Measurements from ENCODE around the gene SMARCC2. TPM values are rescaled to one million over a fixed set of nuclear protein-coding genes. Genes with fewer than 3 reads are reported as not detected.
"Not testable (repeated sequence)": the region's sequence is repeated elsewhere in the genome, so short reads cannot be mapped to it uniquely, and the experiment has no call there.

SMARCC2 gene
- total RNA-seq, 1 donor from 2014 or later: 43.9 TPM

- DNase-seq (ENCODE audit: low read depth): no peak
- TF ChIP-seq, protein P1, sequence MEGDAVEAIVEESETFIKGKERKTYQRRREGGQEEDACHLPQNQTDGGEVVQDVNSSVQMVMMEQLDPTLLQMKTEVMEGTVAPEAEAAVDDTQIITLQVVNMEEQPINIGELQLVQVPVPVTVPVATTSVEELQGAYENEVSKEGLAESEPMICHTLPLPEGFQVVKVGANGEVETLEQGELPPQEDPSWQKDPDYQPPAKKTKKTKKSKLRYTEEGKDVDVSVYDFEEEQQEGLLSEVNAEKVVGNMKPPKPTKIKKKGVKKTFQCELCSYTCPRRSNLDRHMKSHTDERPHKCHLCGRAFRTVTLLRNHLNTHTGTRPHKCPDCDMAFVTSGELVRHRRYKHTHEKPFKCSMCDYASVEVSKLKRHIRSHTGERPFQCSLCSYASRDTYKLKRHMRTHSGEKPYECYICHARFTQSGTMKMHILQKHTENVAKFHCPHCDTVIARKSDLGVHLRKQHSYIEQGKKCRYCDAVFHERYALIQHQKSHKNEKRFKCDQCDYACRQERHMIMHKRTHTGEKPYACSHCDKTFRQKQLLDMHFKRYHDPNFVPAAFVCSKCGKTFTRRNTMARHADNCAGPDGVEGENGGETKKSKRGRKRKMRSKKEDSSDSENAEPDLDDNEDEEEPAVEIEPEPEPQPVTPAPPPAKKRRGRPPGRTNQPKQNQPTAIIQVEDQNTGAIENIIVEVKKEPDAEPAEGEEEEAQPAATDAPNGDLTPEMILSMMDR (conservative IDR thresholded peaks at IDR 0.05; ENCODE audit: low read depth, low read length): no peak
- H3K4me3 ChIP-seq (ENCODE audit: low read depth, low read length): peak overlapping the region; percentile 73
Observed at GRCh38 chr12:56118688-56119357, 70.5 kb downstream of the SMARCC2 start.

DNA sequence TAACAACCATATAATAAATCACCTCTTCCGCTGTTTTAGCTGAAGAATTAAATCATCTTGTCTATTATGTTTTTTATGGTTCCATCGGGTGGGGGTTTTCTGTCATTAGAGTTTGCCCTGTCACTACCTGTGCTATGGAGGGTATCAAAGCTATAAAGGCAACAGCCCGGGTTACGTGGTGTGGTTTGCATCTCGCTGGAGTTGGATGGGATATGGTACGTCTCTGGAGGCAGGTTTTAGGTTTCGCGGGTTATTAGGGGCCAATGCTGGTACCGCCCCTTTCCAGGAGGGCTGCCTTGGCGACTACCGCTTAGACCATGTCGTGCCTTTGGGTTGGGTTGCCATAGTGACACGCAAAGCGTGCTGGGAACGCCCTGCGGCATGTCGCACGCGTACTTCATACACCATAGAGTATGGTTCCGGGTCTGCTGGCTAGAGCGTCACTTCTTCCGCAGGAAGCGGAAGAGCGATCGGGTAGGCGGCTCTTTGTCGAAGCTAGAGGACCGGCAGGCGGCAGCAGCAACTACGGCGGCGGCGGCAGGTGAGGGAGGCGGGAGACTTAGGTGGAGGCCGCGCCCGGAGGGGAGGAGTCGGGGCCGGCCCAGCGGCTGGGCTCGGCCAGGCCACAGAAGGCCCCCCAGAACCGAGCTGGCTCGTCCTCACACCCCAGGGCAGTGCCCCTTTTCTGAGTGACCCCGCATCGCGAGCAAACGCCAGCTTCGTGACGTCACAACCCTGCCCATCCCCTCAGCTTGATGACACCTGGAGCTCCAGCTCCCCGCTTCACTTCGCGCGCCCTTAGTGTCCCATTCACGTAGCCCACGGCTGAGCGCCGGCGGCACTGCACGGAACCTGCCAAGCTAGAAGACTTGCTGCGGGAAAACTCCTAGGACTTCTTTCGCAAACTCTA is 71.2 kb downstream of the SMARCC2 start, which contains the start of gene ZC3H10:
ZC3H10 (plus strand) TSS at position 489 of the 910 bp plus-strand sequence. CDS start 2,297 bp downstream, outside the sequence.
- TF ChIP-seq, protein P1 (conservative IDR thresholded peaks at IDR 0.05; ENCODE audit: low read depth, low read length): peak; percentile 51
- peak within 1 kb of the TSS; percentile 73 for H3K4me3 ChIP-seq (ENCODE audit: low read depth, low read length)
- peak; percentile 93 for DNase-seq (ENCODE audit: low read depth)

DNA sequence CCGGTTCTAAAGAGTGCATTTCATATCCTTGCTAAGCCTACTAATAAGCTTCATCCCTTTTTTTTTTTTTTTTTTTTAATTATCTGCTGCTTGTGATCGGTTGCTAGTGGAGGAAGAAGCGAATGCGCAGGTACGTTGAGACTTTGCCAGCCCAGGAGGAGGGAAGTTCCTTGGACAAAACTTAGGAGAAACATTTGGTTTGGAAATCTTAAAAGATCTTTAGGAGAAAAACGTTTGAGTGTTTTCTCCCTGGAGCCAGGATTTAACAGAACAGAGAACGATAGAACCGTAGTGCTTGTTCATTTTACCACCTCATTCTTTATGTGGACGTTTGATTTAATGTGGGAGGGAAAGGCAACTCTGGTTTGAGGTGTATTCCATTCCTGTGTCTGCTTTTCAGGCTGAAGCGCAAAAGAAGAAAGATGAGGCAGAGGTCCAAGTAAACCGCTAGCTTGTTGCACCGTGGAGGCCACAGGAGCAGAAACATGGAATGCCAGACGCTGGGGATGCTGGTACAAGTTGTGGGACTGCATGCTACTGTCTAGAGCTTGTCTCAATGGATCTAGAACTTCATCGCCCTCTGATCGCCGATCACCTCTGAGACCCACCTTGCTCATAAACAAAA is 72.1 kb downstream of the SMARCC2 start:
- peak overlapping the region; percentile 73 for H3K4me3 ChIP-seq (ENCODE audit: low read depth, low read length)
- not testable (repeated sequence) for DNase-seq (ENCODE audit: low read depth)

- TF ChIP-seq, protein P1 (conservative IDR thresholded peaks at IDR 0.05; ENCODE audit: low read depth, low read length): no peak
- peak; percentile 77 for DNase-seq (ENCODE audit: low read depth)
- H3K4me3 ChIP-seq (ENCODE audit: low read depth, low read length): peak within 1 kb of the TSS; percentile 73
Observed at GRCh38 chr12:56116267-56117081, 72.8 kb downstream of the SMARCC2 start, which contains the start of gene RPL41. RPL41 (plus strand) TSS chr12:56116633.

GRCh38 chr12:56115329-56115728 is 74.0 kb downstream of the SMARCC2 start:
- no peak for DNase-seq (ENCODE audit: low read depth)
- H3K4me3 ChIP-seq (ENCODE audit: low read depth, low read length): peak overlapping the region; percentile 73
- TF ChIP-seq, protein P1 (conservative IDR thresholded peaks at IDR 0.05; ENCODE audit: low read depth, low read length): no peak

DNA sequence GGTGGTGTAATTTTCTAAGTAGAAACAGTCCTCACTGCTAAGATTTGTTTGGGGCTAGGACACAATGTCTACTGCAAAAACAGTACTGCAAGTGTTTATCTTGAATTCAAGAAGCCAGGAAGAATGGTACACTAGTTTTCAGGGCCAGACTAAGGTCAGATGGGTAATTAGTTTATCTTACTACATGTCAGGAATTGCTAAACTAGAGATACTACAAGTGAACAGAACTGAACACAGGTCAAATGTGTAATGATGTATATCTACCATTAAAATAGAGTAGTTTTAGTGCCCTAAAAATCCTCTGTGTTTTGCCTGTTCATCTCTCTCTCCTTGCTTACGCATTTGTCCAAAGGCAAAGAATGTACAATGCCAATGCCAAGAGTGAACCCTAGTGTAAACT is 75.2 kb downstream of the SMARCC2 start:
- DNase-seq (ENCODE audit: low read depth): no peak
- TF ChIP-seq, protein P1 (conservative IDR thresholded peaks at IDR 0.05; ENCODE audit: low read depth, low read length): no peak
- no peak overlapping the region for H3K4me3 ChIP-seq (ENCODE audit: low read depth, low read length)

Other genes with a start within 250 kb of the SMARCC2 start
- 1.4 and 3.7 TPM in 2 replicates for gene PMEL, start 223.4 kb downstream of the SMARCC2 start, total RNA-seq
- gene CDK2, start 222.7 kb downstream of the SMARCC2 start, total RNA-seq: 62.0 and 81.2 TPM in 2 replicates
- gene RAB5B, start 215.4 kb downstream of the SMARCC2 start, total RNA-seq: 50.1 and 61.5 TPM in 2 replicates
- 12.9 and 15.7 TPM in 2 replicates for gene SUOX, start 192.2 kb downstream of the SMARCC2 start, total RNA-seq
- gene IKZF4, start 168.4 kb downstream of the SMARCC2 start, total RNA-seq: 0.94 and 3.1 TPM in 2 replicates
- 3,534 and 3,636 TPM in 2 replicates for gene RPS26, start 147.6 kb downstream of the SMARCC2 start, total RNA-seq
- gene ERBB3, start 109.3 kb downstream of the SMARCC2 start, total RNA-seq: 14.3 and 24.2 TPM in 2 replicates
- gene PA2G4, start 84.9 kb downstream of the SMARCC2 start, total RNA-seq: 230 and 332 TPM in 2 replicates
- gene RPL41, start 72.8 kb downstream of the SMARCC2 start, total RNA-seq: 3,901 and 5,792 TPM in 2 replicates
- 1.8 and 2.7 TPM in 2 replicates for gene ZC3H10, start 71.2 kb downstream of the SMARCC2 start, total RNA-seq
- 384 and 464 TPM in 2 replicates for gene ESYT1, start 61.2 kb downstream of the SMARCC2 start, total RNA-seq
- 119 and 133 TPM in 2 replicates for gene MYL6B, start 36.9 kb downstream of the SMARCC2 start, total RNA-seq
- 3,822 and 3,955 TPM in 2 replicates for gene MYL6, start 31.1 kb downstream of the SMARCC2 start, total RNA-seq
- gene RNF41, start 32.4 kb upstream of the SMARCC2 start, total RNA-seq: 25.1 and 48.4 TPM in 2 replicates
- 22.7 and 60.8 TPM in 2 replicates for gene NABP2, start 34.9 kb upstream of the SMARCC2 start, total RNA-seq
- not detected in 2 replicates for gene SLC39A5, start 40.6 kb upstream of the SMARCC2 start, total RNA-seq
- gene ANKRD52, start 68.9 kb upstream of the SMARCC2 start, total RNA-seq: 29.6 and 31.3 TPM in 2 replicates
- gene COQ10A, start 77.5 kb upstream of the SMARCC2 start, total RNA-seq: 10.9 and 18.8 TPM in 2 replicates
- 133 and 174 TPM in 2 replicates for gene CS, start 110.8 kb upstream of the SMARCC2 start, total RNA-seq
- gene CNPY2, start 126.5 kb upstream of the SMARCC2 start, total RNA-seq: 141 and 155 TPM in 2 replicates
- gene PAN2, start 144.5 kb upstream of the SMARCC2 start, total RNA-seq: 12.1 and 15.0 TPM in 2 replicates
- gene IL23A, start 149.4 kb upstream of the SMARCC2 start, total RNA-seq: 13.4 and 26.1 TPM in 2 replicates
- 39.2 and 48.2 TPM in 2 replicates for gene STAT2, start 170.6 kb upstream of the SMARCC2 start, total RNA-seq
- not detected in 2 replicates for gene APOF, start 173.4 kb upstream of the SMARCC2 start, total RNA-seq